Progenitor cell of endocrine pancreas (in vitro differentiated cells): ENCODE results near the gene PSMG3. TPM values are rescaled to one million over a fixed set of nuclear protein-coding genes. Genes with fewer than 3 reads are reported as not detected.
A peak's percentile ranks its signal among the peaks of the same experiment; 100 is the strongest.

ENCODE experiments used
- DNase-seq: peaks from one replicate; pipeline ENCODE4 v3.0.0; 2021; ENCODE audit warnings: low spot score; ENCODE audit not compliant: unreplicated experiment
- H3K27ac Mint-ChIP-seq: 2 replicates; pipeline ENCODE4 v1.8.0; 2021; ENCODE audit warnings: mild to moderate bottlenecking, moderate library complexity, mixed read lengths
- H3K27me3 Mint-ChIP-seq: 2 replicates; pipeline ENCODE4 v1.8.0; 2021; ENCODE audit warnings: mixed read lengths
- H3K36me3 Mint-ChIP-seq: 2 replicates; pipeline ENCODE4 v1.8.0; 2022; ENCODE audit warnings: mixed read lengths; ENCODE audit not compliant: insufficient read depth
- H3K4me1 Mint-ChIP-seq: 2 replicates; pipeline ENCODE4 v1.8.0; 2021; ENCODE audit warnings: low read depth, mixed read lengths
- H3K4me3 Mint-ChIP-seq: 2 replicates; pipeline ENCODE4 v1.8.0; 2021; ENCODE audit warnings: low read depth, mild to moderate bottlenecking, moderate library complexity, mixed read lengths
- H3K9me3 Mint-ChIP-seq: 2 replicates; pipeline ENCODE4 v1.8.0; 2021; ENCODE audit warnings: low read depth, mixed read lengths
- total RNA-seq: library from RNA; stranded (reverse); gene quantifications from 2 replicates; pipeline ENCODE4 v1.2.1, GENCODE V29; 2021
- TF ChIP-seq, protein P1 (sequence below): fragments of 200-600 bp; sonication (generic); IDR thresholded peaks from one replicate; pipeline ENCODE4 v1.5.0; 2021; ENCODE audit warnings: antibody characterized with exemption, mild to moderate bottlenecking; ENCODE audit not compliant: unreplicated experiment

Gene PSMG3
- total RNA-seq, 1 donor from 2014 or later, result 29.1 TPM

DNA sequence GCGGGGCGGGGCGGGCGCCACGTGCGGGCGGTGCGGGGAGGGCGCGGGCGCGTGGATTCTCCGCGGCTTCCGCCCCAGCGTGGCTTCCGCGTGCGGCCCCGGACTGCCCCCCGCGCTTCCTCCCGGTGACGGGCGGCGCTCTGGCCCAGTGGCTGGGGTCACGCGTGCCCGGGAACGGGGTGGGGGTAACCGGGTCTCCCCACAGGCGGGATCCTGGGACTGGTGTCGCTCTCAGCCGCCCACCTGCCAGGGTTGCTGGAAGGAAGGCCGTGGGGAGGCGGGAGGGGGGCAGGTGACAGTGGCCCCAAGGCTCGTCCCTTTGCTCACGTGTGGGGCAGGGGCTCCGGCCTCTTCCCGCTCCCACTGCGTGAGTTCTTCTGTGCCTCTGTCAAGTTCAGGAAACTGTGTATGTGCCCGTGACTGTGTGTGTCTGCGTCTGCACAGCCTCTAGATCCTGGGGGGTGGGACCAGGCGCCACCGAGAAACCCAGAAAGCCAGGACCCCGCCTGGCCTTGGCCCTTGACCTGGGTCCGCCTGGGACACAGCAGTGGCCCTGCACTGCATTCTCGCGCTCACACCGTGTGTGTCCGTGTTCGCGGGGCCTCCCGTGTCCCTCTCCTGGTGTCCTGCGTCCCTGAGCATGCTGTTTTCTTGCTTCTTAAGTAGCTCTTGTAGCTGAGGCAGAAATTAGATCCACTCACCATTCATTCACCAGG, 38.4 kb downstream of the PSMG3 start:
- H3K4me3 Mint-ChIP-seq, result peak overlapping the region; percentile 77
- no peak for DNase-seq
- no peaks in the 10 kb centered on the region for H3K9me3 Mint-ChIP-seq
- no peaks in the 10 kb centered on the region for H3K36me3 Mint-ChIP-seq
- TF ChIP-seq, protein P1, sequence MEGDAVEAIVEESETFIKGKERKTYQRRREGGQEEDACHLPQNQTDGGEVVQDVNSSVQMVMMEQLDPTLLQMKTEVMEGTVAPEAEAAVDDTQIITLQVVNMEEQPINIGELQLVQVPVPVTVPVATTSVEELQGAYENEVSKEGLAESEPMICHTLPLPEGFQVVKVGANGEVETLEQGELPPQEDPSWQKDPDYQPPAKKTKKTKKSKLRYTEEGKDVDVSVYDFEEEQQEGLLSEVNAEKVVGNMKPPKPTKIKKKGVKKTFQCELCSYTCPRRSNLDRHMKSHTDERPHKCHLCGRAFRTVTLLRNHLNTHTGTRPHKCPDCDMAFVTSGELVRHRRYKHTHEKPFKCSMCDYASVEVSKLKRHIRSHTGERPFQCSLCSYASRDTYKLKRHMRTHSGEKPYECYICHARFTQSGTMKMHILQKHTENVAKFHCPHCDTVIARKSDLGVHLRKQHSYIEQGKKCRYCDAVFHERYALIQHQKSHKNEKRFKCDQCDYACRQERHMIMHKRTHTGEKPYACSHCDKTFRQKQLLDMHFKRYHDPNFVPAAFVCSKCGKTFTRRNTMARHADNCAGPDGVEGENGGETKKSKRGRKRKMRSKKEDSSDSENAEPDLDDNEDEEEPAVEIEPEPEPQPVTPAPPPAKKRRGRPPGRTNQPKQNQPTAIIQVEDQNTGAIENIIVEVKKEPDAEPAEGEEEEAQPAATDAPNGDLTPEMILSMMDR, result no peak
- H3K4me1 Mint-ChIP-seq, result peaks cover 28% of the 10 kb centered on the region
- H3K27me3 Mint-ChIP-seq, result peaks cover 6% of the 10 kb centered on the region
- peak overlapping the region; percentile 96 for H3K27ac Mint-ChIP-seq

GRCh38 chr7:1530946-1531262, 38.9 kb downstream of the PSMG3 start:
- Mint-ChIP-seq H3K4me1 (peaks cover 25% of the 10 kb centered on the region), H3K27me3 (peaks cover 7% of the 10 kb centered on the region), H3K36me3 (no peaks in the 10 kb centered on the region), H3K27ac (no peak overlapping the region), H3K9me3 (no peaks in the 10 kb centered on the region), H3K4me3 (no peak overlapping the region)
- DNase-seq, result no peak
- TF ChIP-seq, protein P1, result no peak

DNA sequence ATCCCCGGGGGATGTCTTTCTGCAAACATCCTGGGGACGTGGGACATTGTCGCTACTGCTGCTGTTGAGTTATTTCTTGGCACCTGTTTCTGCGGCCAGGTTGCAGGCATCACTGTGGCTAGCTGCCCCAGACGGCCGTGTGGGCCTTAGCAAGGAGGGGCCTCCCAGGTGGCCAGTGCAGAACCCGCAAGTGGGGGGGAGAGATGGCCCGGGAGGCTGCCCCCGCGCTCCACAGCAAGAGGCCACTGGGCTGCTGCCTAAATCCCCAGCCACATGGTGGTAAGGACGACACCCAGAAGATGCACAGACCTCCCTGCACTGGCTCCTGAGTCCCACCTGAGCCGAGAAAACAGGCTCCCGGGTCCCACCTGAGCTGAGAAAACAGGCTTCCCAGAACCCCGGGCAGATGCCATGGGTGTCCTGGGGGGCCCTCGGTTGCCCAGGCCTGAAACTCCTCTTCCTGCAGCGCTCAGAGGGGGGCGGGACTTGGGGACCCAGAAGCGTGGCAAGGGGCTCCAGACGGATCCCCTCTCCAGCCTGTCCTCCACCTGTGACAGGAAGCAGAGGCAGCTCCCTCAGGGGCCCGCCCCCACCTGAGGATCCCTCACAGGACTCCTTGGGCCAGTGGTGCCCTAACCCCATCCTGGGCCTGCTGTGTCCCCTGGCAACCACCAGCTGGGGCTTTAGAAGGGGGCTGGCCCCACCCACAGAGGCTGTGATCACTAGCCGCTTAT, 40.3 kb downstream of the PSMG3 start:
- Mint-ChIP-seq H3K27ac (no peak overlapping the region), H3K27me3 (peaks cover 14% of the 10 kb centered on the region), H3K4me3 (peak overlapping the region; percentile 74), H3K4me1 (peaks cover 22% of the 10 kb centered on the region), H3K36me3 (no peaks in the 10 kb centered on the region), H3K9me3 (no peaks in the 10 kb centered on the region)
- TF ChIP-seq, protein P1, result no peak
- DNase-seq, result no peak

GRCh38 chr7:1526271-1526754, 43.5 kb downstream of the PSMG3 start:
- Mint-ChIP-seq H3K27ac (no peak overlapping the region), H3K27me3 (peaks cover 18% of the 10 kb centered on the region), H3K4me1 (no peaks in the 10 kb centered on the region), H3K9me3 (no peaks in the 10 kb centered on the region), H3K4me3 (no peak overlapping the region), H3K36me3 (no peaks in the 10 kb centered on the region)
- TF ChIP-seq, protein P1, result no peak
- no peak for DNase-seq

GRCh38 chr7:1525409-1525808, 44.4 kb downstream of the PSMG3 start:
- H3K36me3 Mint-ChIP-seq, result no peaks in the 10 kb centered on the region
- peaks cover 18% of the 10 kb centered on the region for H3K27me3 Mint-ChIP-seq
- DNase-seq, result no peak
- H3K27ac Mint-ChIP-seq, result no peak overlapping the region
- TF ChIP-seq, protein P1, result no peak
- H3K4me3 Mint-ChIP-seq, result no peak overlapping the region
- no peaks in the 10 kb centered on the region for H3K4me1 Mint-ChIP-seq
- H3K9me3 Mint-ChIP-seq, result no peaks in the 10 kb centered on the region
